ENCODE results near the gene HDAC10.

HDAC10 gene

DNA sequence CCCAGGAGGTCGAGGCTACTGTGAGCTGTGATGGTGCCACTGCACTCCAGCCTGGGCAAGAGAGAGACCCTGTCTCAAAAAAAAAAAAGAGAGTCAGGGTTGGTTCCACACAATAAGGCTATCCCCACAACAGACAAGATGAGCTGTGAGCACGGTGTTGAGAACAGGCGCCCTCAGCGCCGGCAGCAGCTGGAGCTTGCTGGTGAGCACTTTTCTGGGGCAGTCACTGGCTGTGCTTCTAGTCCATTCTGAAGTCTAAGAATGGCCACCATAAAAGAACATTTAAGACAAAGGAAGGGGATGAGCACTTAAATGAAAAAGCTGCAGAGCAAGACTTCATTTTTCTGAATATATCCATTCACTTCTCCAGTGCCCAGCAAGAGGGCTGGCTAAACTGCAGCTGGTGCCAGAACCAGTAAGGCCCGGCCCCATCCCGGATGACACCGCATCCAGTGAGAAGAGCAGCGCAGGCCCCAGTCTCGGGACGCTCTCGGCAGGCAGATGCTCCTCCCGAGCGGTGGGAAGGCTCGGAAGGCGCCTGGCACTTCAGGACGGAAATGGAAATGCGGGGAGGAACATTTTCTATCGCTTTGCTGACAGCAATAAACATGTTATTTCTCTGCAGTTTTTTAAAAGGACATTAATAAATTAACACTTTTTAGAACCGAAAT is 18.4 kb downstream of the HDAC10 start:
- DNase-seq: no peak

DNA sequence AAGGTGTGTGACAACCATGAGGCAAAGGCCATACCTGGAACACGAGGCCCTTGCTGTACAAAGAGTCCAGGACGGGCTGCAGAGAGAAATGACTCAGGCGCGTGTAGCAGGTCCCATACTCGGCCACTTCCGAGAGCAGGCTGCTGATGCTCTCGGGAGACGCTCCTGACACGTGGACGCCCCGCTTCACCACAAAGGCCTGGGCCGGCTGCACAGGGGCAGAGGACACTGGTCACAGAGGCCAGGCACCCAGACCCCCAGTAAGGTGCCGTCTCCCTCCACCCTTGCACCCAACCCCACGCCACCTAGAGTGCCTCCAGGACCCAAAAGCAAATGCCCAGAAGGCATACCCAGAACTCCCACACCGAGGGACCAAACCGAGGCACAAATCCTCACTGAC is 21.7 kb downstream of the HDAC10 start:
- no peak for DNase-seq

DNA sequence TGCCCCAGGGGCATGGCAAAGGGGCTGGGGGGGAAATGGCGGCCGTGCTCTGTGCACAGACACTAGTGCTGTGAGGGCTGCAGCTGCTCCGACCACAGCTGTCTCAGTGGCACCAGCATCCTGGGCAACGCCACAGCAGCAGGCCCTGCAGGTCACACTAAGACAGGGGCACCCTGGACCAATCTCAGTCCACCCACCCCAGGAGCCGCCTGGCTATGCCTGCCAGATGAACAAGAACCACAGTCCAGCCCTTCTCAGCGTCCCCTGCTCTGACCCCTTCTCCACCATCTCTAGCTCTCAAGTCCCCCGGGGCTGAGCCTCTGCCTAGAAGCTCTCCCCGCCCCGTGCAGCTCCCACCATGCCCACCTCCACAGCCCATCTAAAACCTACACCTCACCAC is 22.7 kb downstream of the HDAC10 start:
- no peak for DNase-seq

DNA sequence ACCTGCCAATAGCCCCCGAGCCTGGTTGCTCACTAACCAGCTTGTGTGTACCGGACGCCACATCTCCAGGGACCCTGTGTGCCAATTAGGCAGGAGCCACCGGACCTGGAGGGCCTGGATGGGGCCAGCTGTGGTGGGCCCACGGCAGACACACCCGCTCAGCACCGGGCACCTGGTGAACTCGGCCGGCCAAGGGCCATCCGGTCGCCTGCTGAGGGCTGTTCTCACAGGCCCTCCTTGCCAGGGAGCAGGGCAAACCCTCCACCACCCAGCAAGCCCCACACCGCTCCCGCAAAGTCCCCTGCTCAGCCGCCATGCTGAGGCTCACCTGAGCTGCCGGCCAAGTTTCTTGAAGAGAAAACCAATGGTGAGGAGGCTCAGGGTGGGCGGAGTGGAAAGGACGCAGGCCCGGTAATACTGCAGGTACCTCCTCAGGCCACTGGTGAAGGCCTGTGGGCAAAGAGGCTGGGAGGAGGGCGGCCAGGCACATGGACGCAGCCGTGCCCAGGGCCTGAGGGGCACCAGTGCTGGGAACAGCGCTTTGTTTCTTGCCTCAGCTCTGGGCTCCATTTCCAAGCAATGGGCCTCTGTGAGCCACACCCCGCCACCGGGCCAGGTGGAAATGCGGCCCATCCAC is 23.4 kb downstream of the HDAC10 start:
- no peak for DNase-seq

DNA sequence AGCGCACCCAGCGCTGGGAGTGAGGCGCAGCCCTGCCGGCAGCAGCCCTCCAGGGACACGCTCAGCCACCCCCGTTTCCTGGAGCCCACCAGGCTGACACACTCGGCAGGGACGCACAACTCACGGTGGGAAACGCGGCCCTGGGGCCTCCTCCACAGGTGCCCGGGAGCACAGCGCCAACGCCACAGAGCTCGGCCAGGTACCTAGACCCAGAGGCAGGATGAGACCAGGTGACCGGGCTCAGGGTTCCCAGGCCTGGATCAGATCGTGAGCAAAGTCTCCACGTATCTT is 24.2 kb downstream of the HDAC10 start:
- no peak for DNase-seq

DNA sequence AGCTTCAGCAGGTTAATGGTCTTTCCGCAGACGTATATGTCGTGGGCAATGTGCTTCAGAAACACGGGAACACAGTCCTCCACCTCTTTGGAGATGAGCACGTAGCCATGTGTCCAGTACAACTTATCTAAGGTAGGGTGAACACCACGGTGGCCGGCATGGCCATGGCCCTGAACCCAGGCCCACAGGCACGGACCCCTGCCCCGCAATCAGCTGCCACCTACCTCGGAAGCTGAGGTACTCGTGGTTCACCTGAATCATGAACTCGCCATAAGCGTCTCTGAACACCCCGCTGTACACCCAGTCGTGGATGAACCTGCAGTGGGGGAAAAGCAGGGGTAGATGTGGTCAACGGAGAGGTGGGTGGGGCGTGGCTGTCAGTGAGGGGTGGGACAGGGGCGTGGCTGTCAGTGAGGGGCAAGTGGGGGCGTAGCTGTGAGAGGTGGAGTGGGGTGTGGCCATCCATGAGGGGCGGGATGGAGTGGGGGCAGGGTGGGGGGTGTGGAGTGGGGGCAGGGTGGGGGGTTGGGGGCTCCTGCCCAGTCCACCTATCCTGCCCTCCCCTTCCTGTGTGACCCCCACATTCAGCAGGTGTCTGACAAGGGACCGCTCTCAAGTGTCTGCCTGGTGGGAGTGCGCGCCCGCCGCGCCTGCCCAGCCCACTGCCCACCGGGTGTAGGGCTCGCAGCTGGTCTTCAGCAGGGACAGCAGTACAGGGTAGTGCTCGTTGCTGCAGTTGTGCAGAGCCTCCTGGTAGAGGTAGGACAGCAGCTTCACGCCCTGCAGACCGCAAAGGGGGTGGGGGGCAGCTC is 24.8 kb downstream of the HDAC10 start:
- DNase-seq: no peak

DNA sequence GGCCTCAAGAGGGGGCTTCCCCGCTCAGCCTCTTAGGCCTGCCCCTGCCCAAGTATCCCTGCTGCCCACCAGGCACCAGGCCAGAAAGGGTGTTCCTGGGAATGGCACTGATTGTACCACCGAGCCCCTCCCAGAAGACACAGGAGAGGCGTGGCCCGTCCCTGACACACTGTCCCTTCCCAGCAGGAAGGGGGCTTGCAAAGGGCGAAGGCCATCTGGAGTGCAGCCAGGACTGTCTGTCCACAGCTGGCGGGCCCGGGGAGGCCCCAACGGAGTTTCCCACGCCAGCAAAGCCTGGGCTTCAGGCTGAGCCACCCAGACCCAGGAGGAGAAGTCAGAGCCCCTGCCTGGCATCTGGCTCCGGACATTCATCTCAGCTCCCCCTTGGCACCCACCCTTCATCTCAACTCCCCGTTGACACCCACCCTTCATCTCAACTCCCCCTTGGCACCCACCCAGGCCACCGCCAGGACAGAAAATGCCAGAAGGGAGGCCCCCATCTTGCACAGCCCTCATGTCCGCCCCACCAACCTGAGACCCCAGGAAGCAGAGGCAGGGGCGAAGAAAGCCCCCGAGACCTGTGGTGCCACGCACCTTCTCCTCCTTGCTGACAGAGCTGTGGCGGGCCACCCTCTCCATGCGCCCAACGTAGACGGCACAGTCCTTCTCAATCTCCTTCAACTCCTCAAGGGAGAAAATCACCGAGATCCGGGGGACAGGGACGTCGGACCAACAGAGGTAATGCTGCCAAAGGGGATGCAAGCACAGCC is 25.7 kb downstream of the HDAC10 start:
- no peak for DNase-seq

DNA sequence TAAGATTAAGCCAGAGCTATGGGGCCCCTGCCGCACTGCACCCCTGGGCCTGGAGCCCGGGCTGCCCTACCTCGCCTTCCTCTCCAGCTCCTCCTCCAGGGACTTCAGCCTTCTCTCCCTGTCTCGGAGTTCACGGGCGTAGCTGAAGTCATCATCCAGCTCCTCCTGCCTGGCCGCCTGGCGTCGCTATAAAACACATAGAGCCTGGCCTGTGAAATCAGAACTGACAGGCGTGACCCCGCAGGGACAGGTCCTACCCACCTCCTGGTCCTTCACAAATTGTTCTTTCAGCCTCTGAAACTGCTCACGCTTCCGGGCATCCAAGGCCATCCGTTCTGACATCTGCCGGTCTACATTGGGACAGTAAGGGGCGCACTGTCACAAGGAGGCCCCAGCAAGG is 27.0 kb downstream of the HDAC10 start:
- no peak for DNase-seq

DNA sequence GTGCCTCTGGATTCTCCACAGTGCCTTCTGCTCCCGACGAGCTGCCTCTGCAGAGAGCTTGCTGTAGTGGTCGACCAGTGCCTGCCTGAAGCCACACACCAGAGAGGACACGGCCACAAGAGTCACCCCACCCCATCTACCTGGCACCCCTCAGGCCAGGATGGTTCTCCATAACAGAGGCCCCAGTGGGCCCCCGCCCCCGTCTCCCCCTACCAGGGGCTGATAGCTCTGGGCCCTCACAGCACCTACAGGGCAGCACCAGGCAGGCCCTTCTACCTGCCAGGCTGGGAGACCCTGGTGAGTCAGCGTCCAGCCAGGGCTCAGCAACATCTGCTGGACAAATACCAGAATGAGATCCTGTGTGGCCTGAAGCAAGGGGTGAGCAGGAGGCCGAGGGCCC is 28.6 kb downstream of the HDAC10 start:
- DNase-seq: no peak

DNA sequence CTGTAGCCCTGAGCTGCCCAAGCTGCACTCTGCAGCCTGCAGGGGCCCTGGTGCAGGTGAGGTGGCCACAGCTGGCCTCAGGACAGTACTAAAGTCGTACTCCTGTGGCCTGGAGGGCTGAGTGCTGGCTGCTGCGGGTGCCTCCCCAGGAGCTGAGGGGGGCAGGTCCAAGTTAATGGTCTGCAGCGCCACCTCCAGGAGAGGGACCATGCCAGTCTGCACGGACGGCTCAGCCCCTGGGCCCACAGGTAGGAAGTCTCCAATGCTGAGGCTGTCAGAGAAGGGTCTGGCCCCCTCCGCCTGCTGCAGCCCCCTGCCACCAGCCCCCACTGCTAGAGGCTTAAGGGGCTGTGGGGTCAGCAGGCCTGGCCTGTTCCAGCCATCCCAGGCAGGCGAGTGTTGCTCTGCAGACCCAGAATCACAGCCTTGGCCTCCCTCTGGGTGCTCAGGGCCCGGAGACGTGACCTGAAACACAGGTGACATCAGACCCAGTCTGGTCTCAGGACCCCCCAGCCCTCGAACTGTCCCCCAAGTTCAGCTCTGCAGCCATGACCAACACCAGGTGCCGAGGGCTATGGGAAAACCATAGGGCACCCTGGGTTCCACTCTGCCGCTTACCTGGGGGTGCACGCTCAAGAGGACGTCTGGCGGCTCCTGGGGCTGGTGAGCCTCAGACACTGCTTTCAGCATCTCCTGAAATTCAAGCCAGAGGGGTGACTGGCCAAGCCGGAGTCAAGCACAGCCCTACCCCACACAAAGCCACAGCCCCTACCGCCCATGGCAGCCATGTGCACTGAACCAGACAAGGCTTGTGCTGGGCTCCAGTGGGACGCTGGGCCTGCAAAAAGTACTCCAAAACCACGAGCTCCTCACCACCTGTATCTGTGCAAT is 29.4 kb downstream of the HDAC10 start:
- DNase-seq: no peak

DNA sequence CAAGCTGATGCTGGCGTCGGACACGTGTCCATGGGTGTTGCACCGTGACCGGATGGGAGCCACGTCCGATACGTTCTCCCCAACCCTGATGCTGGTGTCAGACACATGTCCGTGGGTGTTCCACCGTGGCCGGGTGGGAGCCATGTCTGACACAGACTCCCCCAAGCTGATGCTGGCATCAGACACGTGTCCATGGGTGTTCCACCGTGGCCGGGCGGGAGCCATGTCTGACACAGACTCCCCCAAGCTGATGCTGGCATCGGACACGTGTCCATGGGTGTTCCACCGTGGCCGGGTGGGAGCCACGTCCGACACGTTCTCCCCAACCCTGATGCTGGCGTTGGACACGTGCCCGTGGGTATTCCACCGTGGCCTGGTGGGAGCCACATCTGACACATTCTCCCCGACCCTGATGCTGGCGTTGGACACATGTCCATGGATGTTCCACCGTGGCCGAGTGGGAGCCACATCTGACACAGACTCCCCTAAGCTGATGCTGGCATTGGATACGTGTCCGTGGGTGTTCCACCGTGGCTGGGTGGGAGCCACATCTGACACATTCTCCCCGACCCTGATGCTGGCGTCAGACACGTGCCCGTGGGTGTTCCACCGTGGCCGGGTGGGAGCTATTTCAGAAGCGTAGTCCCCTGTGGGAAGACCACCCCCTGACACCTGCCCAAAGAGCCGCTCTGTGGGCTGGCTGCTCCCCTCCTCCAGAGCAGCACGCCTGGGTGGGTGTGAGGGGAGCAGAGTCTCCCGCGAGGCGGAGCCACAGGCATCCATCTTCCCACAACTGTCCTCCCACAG is 30.3 kb downstream of the HDAC10 start:
- no peak for DNase-seq

DNA sequence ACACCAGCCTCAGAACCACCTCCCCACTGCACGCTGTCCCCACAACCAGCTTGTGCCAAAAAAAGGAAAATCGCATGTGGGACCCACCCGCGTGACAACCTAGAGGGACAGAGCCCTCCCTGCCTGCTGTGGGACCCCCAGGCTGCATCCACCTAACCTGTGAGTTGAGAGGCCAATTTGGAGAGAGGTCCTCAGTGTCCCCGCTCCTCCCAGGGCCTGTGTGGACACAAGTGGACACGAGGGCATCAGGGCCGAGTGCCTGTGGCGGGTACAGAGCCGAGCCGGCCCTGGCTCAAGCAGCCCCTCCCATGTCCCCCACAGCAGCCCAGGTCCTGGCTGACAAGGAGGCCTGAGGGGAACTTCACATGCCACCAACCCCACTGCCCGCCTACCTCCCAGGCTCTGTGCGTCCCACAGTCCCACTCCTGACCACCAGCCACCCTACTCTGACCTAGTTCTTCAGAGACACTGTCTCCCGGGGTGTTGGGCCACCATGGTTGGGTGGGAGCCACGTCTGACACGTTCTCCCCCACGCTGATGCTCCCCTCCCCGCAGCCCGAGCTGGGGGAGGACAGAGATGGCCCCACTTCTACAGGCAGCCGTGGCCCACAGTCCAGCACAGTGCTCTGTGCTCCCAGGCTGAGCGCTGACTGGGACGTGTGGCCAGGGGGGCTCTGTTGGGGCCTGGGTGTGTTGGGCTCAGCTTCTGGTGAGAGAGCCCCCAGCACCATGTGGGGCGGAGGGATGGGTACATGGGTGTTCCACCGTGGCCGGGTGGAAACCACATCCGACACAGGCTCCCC is 31.1 kb downstream of the HDAC10 start:
- DNase-seq: no peak

DNA sequence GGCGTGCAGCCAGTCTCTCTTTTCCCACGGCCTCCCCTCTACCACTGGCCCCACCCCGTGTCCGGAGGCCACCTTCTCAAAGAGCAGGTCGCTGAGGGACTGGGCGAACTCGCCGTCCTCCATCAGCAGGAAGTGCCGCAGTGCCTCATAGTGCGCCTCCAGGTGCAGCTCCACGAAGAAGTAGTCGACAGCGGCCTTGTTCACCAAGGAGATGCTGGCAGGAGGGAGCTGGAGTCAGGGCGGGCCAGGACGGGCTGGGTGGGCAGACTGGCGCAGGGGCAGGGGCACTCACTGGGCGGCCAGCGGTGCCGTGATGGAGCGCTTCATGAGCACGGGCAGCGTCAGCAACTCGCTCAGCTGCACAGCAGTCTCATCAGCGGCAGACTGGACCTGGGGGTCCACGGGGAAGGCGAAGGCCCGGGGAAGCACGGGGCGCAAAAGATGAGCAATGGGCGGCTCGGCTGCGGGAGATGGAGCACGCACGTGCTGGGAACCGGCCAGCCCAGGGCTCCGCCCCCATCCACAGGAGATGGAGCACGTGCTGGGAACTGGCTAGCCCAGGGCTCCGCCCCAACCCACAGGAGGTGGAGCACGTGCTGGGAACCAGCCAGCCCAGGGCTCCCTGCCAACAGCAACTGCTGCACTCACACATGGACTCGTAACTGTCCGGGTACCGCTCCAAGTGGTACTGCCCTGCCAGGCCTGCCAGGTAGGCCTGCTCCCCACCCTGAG is 31.9 kb downstream of the HDAC10 start:
- no peak for DNase-seq

DNA sequence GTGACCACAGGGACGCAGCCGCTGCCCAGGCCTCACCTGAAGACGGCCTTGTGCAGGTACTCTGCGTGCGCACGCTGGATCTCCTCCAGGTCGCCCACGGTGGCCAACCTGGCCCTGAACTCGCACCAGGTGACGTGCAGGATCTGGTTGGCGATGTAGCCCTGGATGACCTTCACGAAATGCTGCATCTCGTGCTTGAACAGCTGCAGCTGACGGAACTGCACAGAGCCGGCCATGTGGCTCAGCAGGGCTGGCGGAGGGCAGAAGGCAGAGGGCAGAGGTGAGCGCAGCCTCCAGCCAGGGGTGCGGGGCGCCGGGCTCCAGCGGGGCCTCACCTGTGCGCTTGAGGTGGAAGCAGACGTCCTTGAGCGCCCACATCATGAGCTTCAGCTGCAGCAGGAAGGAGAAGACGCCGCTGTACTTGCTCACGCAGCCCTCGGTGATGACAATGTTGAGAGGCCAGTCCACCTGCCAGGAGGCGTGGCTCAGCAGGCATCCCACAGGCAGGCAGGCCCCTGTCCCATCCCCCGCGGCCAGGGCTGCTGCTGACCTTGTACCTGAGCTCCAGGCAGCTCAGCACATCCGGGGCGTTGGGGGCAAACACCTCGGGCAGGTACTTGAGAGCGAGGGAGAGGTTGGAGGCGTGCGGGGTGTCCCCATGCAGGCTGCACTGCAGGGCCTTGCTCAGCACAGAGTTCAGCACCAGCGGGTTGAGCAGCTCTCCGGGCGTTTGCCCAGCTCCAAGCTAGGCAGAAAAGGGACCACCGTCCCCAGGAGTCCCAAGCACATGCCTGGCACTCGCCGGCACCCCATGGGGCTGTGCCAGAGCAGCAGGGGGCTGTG is 32.7 kb downstream of the HDAC10 start:
- DNase-seq: no peak

DNA sequence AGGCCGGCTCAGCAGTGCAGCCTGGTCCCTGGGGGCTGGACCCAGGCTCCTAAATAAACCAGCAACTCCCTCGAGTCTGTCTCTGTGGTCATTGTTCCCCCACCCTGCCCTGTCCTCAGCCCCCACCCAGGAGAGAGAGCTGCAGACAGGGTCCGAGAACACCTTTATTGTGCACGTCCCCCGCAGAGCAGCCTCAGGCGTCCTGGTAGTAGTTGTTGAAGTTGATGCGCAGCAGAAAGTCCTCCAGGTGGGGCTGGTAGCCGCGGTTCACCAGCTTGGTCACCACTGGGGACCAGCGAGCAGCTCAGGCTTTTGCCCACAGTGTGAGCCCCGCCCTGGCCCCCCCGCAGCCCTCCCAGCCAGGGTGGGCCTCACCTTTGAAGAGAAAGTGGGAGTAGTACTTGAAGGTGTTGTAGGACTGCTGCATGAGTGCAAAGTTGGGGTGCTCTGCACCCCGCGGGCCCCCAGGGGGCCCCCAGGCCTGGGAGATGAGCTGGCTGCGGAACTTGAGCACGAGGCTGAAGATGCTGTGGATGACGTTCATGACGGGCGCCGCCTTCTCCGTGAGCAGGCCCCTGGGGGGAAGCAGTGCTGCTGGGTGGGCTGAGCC is 33.4 kb downstream of the HDAC10 start:
- no peak for DNase-seq

DNA sequence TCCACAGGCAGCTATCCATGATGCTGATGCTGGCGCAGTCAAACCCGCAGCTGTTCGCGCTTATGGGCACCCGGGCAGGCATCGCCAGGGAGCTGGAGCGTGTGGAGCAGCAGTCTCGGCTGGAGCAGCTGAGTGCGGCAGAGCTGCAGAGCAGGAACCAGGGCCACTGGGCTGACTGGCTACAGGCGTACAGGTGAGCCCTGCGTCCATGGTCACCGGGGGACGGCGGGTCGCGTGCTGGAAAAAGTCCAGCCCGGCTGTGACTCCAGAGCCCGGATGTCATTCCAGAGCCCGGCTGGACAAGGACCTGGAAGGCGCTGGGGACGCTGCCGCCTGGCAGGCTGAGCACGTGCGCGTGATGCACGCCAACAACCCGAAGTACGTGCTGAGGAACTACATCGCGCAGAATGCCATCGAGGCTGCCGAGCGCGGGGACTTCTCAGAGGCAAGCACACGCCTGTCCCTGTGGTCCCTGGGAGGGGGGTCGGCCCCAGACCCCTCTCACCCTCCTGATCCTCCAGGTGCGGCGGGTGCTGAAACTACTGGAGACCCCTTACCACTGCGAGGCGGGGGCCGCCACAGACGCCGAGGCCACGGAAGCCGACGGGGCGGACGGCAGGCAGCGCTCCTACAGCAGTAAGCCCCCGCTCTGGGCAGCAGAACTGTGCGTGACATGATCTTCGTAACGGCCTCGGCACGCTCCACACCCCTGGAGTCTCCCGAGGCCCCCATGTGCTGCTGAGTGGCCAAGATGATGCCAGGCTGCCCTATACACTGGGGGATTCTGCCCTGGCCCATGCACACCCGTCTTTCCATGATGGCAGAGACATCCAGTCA is 34.2 kb downstream of the HDAC10 start:
- DNase-seq: no peak

DNA sequence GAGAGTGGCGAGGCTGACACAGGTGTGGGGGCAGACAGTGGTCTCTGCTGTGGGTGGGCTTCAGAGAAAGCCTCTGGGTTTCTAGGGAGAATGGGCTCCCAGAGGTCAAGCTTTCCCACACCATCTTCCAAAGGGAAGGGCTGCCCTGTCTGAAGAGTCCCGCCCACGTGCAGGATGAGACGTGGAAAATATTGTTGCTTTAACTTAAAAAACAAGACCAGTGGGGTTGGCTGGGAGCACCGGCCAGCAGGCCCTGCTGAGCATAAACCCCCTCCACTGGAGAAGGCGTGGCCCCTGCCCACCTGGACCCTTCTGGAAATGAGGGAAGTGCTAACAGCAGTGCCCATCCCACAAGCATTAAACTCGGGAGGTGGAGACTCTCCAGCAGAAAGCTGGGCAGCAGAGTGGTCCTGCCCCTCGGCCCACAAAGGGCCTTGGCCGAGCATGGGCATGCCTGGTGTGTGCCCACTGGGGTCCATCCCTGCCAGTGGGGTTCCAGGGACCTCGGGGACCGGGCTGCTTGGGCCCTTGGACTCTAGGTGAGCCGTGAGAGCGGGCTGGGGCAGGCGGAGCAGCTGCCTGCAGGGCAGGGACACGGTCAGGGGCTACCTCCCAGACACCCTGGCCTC is 34.9 kb downstream of the HDAC10 start:
- DNase-seq: no peak
